NCI-H128 (cell line): ENCODE measurements around the gene GPC2.
A peak's percentile ranks its signal among the peaks of the same experiment; 100 is the strongest.
"Not testable (repeated sequence)": the region's sequence is repeated elsewhere in the genome, so short reads cannot be mapped to it uniquely, and the experiment has no call there.

Source experiments
- DNase-seq: peaks from one replicate; lab custom pipeline; 2025; ENCODE audit not compliant: unreplicated experiment; lab: John Stamatoyannopoulos, UW

Gene GPC2

GRCh38 chr7:100177045-100178001 lies at the start of gene GPC2, which contains the start of gene STAG3:
Gene GPC2 (minus strand): TSS chr7:100177381. CDS start chr7:100177199, 182 bp downstream.
Gene STAG3 (plus strand): TSS chr7:100177918. CDS start chr7:100180557, 2,639 bp downstream.
- DNase-seq, result peak; percentile 90

- DNase-seq, result not testable (repeated sequence)
Observed at GRCh38 chr7:100224891-100225290, 47.7 kb upstream of the GPC2 start.

DNA sequence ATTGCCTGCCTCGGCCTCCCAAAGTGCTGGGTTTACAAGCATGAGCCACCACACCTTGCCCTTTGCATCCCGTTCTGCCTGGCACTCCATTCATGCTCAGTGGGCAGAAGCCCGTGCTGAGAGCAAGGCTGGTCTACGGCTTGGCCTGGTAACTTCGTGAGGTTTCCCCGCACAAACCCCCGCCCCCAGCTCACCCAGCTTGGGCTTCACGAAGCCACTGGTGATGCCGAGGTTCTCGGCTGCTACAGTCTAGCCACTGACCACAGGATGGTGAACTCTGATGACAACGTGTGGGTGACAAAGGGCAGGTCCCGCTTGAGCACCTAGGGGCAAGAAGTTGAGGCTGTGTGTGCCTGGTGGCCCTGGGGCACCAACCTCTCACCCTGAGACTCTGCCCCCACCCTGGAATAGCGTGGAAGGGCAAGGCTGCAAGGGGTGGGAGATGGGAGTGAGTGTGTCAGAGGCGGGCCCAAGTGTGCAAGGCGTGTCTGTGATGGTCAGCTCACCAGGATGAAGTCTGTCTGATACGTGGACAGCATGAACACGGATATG lies 46.3 kb upstream of the GPC2 start:
- DNase-seq, result not testable (repeated sequence)

DNA sequence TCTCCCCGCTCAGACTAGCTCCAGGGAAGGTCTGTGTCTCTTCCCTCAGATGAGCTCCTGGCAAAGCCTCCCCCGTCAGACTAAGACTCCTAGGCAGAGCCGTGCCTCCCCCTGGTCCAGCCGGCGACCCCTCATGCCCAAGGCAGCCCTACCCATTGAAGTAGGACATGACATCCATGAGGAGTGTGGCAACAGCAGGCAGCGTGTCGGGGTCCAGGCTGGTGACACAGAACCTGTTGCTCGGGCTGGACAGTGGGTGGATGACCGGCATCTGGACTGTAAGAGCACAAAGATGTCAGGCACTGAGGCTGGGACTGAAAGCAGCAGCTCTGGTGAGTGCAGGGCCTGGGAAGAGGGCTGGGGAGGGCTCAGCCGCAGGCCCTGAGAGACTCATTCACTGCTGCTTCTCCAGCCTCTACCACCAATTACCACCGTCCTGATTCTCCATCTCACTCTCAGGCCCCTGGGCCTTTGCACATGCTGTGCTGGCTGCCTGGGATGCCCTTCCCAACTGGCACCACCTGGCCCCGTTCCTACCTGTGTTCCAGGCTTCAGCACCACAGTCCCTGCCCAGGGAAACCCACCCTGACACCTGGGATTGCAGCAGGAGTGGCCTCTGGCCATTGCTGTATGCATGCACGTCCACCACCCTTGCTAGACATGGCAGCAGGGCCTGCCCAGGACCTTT lies 45.4 kb upstream of the GPC2 start:
- DNase-seq, result no peak

- no peak for DNase-seq
Observed at GRCh38 chr7:100221767-100222444, 44.7 kb upstream of the GPC2 start.

DNA sequence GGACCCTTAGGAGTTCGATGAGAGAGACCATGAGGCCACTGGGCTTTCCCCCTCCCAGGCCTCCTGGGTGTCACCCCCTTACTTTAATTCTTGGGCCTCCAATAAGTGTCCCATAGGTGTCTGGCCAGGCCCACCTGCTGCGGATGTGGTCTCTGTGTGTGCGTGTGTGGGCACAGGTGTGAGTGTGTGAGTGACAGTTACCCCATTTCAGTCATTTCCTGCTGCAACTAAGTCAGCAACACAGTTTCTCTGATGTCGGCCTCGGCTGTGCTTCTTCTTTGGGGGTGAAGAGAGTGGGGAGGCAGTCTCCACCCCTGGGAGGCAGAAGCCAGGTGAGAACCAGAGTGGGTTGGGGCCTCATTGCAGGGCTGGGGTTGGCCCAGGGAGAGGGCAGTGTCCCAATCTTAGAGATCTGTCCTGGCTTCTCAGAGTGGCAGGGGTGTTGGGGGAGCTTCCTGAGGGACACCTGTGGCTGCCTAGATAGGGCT lies 44.1 kb upstream of the GPC2 start:
- no peak for DNase-seq

DNA sequence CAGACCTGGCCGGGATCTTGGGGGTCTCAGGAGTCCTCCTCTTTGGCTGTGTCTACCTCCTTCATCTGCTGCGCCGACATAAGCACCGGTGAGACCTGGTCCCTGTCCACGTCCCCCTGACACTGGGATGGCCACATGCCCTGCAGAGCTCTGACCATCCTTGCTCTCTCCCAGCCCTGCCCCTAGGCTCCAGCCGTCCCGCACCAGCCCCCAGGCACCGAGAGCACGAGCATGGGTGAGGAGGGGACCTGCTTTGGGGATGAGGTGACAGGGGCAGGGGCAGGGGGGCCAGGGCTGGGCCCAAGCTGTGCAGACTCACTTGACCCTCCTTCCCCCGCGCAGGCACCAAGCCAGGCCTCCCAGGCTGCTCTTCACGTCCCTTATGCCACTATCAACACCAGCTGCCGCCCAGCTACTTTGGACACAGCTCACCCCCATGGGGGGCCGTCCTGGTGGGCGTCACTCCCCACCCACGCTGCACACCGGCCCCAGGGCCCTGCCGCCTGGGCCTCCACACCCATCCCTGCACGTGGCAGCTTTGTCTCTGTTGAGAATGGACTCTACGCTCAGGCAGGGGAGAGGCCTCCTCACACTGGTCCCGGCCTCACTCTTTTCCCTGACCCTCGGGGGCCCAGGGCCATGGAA lies 43.5 kb upstream of the GPC2 start:
- DNase-seq, result no peak

GRCh38 chr7:100219801-100220585 lies 42.8 kb upstream of the GPC2 start, which contains the start of gene PVRIG:
Gene PVRIG (plus strand): TSS chr7:100219949. CDS start chr7:100219971, 22 bp downstream.
- not testable (repeated sequence) for DNase-seq

DNA sequence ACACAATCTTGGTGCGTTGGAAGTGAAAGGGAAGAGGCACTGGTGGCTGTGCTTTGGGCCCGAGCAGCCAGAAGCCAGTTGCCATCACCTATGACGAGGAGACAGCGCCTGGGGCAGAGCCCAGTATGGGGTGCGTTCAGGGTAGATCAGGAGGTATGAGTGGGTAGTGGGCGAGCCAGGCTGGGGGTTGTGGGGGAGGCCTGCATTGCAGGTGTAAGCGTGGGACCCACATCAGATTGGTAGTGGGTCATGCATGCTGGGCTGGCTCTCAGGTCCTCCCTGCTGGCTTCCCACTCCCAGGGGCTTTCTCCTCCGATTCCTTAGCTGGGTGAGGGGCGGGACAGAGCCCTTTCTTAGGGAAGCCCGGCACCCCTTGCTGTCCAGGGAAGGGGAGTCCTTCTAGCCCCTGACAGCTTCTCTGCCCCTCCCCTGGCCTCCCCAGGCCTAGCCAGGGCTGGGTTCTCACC lies 42.1 kb upstream of the GPC2 start:
- DNase-seq, result no peak

DNA sequence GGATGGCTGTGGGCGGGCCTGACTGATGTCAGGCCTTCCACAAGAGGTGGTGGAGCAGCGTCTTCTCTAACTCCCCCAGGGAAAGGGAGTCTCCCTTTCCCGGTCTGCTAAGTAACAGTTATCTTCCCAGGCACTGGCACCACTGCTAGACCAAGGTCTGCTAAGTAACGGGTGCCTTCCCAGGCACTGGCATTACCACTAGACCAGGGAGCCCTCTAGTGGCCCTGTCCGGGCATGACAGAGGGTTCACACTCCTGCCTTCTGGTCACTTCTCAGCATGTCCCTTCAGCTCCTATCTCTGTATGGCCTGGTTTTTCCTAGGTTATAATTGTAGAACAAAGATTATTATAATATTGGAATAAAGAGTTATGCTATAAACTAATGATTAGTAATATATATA lies 40.8 kb upstream of the GPC2 start:
- peak; percentile 38 for DNase-seq

DNA sequence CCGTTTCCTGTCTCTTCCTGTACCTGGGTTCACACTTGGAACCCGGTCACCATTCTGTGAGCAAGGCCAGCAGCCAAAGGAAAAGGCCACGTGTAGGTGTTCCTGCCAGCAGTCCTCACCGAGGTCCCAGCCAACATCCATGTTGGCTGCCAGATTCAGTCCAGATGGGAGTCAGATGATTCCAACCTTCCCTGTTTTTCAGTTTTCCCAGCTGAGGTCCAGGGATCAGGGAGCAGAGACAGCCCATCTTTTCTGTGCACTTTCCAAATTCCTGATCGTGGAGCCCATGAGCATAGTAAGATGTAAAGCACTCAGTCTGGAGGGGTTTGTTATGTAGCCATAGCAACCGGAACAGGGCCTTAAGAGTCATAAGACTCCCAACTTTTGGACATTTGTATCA lies 38.7 kb upstream of the GPC2 start:
- no peak for DNase-seq

DNA sequence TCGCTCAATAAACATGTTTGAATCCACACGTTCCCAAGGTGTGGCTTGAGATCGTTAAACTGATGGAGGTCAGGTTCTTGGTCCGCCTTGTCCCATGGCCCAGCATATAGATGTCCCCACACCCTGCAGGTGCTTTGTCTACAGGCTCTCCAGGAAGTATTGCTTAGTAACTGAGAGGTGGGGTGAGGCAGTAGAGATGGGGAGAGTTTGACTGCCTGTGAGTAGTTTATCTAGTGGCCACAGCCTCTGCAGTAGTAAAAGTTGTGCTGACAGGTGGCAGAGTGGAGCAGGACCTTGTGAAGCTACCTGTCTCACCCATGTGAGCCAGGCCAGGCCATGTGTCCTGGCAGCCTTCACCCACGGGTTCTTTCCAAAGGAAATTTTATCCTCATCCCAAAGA lies 37.2 kb upstream of the GPC2 start:
- DNase-seq, result not testable (repeated sequence)

GRCh38 chr7:100213672-100214071 lies 36.5 kb upstream of the GPC2 start:
- DNase-seq, result no peak

DNA sequence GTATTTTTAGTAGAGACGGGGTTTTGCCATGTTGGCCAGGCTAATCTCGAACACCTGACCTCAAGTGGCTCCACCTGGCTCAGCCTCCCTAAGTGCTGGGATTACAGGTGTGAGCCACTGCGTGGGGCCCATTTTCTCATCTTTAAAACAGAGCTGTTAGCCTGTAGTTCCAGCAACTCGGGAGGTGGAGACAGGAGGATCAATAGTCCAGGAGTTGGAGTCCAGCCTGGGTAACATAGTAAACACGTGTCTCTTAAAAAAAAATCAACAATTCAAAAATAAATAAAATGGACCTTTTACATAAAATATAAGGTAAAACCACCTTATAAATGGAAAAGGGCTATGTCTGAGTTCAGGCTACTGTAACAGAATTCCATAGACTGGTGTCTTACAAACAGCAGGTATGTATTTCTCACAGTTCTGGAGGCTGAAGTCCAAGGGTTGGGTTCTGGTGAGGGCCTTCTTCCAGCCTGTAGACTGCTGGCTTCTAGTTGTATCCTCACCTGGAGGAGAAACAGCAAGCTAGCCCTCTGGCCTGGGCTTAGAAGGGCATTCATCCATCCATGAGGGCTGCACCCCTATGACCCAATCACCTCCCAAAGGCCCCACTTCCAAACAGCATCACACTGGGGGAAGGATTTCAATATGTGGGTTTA lies 35.6 kb upstream of the GPC2 start:
- no peak for DNase-seq

- DNase-seq, result no peak
Observed at GRCh38 chr7:100211342-100211780, 34.2 kb upstream of the GPC2 start.

GRCh38 chr7:100210805-100211204 lies 33.6 kb upstream of the GPC2 start:
- no peak for DNase-seq

- DNase-seq, result no peak
Observed at GRCh38 chr7:100209493-100209892, 32.3 kb upstream of the GPC2 start.

DNA sequence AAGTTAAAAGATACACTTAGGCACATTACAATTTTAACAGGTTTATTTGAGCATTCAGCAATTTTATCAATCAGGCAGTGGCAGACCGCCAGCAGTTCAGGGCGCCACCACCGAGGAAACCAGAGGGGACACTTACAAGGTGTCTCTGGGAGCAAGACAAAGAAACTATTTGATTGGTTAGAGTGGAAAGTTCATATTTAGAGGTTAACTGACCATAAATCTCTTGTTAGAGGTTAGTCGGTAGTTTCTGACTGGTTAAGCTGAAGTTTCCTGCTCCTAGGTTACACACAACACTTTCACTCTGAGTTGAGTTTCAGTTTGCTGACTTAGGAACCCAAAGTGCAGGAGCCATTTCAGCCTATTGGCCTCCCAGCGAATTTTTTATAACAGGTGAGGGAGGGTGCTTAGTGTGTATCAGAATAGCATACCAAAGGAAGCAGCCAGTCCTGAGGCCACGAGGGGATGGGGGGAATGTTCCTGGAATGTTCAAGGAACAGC lies 31.8 kb upstream of the GPC2 start:
- DNase-seq, result no peak

GRCh38 chr7:100204454-100204853 lies 27.3 kb upstream of the GPC2 start:
- DNase-seq, result no peak
